HCT116 (cell line): ENCODE measurements around the gene PDZRN4. TPM values are rescaled to one million over a fixed set of nuclear protein-coding genes. Genes with fewer than 3 reads are reported as not detected.

ENCODE experiments used
- ATAC-seq: fragments of 200-7000 bp; cut with Tn5 transposase; 2 replicates; pipeline ENCODE4 v1.9.1; 2020; ENCODE audit warnings: mild to moderate bottlenecking, moderate library complexity
- BruUV-seq: library from RNA; stranded (reverse); fragments of 400-500 nt; replicated peaks from 2 replicates; lab custom pipeline; 2021; lab: Mats Ljungman, UMichigan
- CTCF ChIA-PET: fragments of 300-600 bp; sonication (Branson Sonifier 250); formaldehyde crosslinking; loops from one replicate; lab custom pipeline; 2021; ENCODE audit warnings: antibody characterized with exemption; lab: Charles Lee
- POLR2A ChIA-PET: fragments of 300-600, 350-600 bp; sonication (Branson Sonifier 250); formaldehyde crosslinking; loops from one replicate; lab custom pipeline; 2021; ENCODE audit warnings: antibody characterized with exemption; lab: Charles Lee
- RAD21 ChIA-PET, 2 experiments: fragments of 300-600 bp; sonication (Branson Sonifier 250); formaldehyde crosslinking; loops; one replicate each; lab custom pipeline; 2023; ENCODE audit warnings: low total read pairs in 2 of 2; ENCODE audit not compliant: uncharacterized antibody in 2 of 2, unreplicated experiment in 2 of 2, low non-redundant PET in 1 of 2; lab: Charles Lee
- DNase-seq: peaks from one replicate; pipeline ENCODE4 v3.0.0-alpha.2; 2010; ENCODE audit warnings: low read depth, low spot score
- H2AFZ ChIP-seq: fragments of 200-600 bp; shearing (Covaris generic), sonication (generic); 2 replicates; pipeline ENCODE4 v1.6.1; 2017; ENCODE audit warnings: low read depth, mixed run types, mixed read lengths, antibody characterized with exemption, low read length; ENCODE audit not compliant: poor library complexity, severe bottlenecking
- H3K27ac ChIP-seq: 2 replicates; pipeline ENCODE4 v1.5.1; 2012; ENCODE audit warnings: low read depth, low read length
- H3K27me3 ChIP-seq: fragments of 200-600 bp; sonication (generic); 2 replicates; pipeline ENCODE4 v1.6.1; 2016; ENCODE audit warnings: mixed run types, low read length, mixed read lengths; ENCODE audit not compliant: insufficient read depth
- H3K36me3 ChIP-seq, 2 experiments: fragments of 200-500 bp in 1 of 2; fragments of 200-600 bp in 1 of 2; sonication (Bioruptor generic) in 1 of 2; sonication (generic) in 1 of 2; 2 replicates each; pipeline versions ENCODE4 v1.5.1 to v1.6.1; 2014 to 2016; ENCODE audit warnings: low read length in 2 of 2, inconsistent platforms in 1 of 2, mixed read lengths in 1 of 2, mixed run types in 1 of 2; ENCODE audit not compliant: insufficient read depth in 2 of 2, control insufficient read depth in 1 of 2
- H3K4me1 ChIP-seq, 2 experiments: fragments of 200-600 bp in 1 of 2; sonication (generic) in 1 of 2; 2 replicates each; pipeline versions ENCODE4 v1.5.1 to v1.6.1; 2012 to 2017; ENCODE audit warnings: low read length in 2 of 2, inconsistent platforms in 1 of 2, mild to moderate bottlenecking in 1 of 2, mixed read lengths in 1 of 2, mixed run types in 1 of 2, moderate library complexity in 1 of 2; ENCODE audit not compliant: insufficient read depth in 2 of 2, control insufficient read depth in 1 of 2
- H3K4me2 ChIP-seq: fragments of 200-600 bp; sonication (generic); 2 replicates; pipeline ENCODE4 v1.6.1; 2017; ENCODE audit warnings: mixed run types, low read length, mixed read lengths
- H3K4me3 ChIP-seq, 2 experiments: fragments of 200-600 bp in 1 of 2; sonication (generic) in 1 of 2; replicated peaks in 1 of 2; 2 replicates each; pipeline ENCODE4 v1.5.1; 2011 to 2016; ENCODE audit warnings: low read length in 2 of 2, control low read depth in 1 of 2, low read depth in 1 of 2, mild to moderate bottlenecking in 1 of 2, mixed read lengths in 1 of 2, mixed run types in 1 of 2
- H3K79me2 ChIP-seq: fragments of 200-600 bp; sonication (generic); 2 replicates; pipeline ENCODE4 v1.6.1; 2017; ENCODE audit warnings: mild to moderate bottlenecking, mixed run types, low read length, moderate library complexity, mixed read lengths; ENCODE audit not compliant: insufficient read depth
- H3K9ac ChIP-seq: fragments of 200-600 bp; sonication (generic); 2 replicates; pipeline ENCODE4 v1.6.1; 2016; ENCODE audit warnings: low read length, mixed read lengths
- H3K9me2 ChIP-seq: fragments of 200-600 bp; sonication (generic), shearing (Covaris generic); 2 replicates; pipeline ENCODE4 v1.6.1; 2017; ENCODE audit warnings: mixed run types, mild to moderate bottlenecking, moderate library complexity; ENCODE audit not compliant: insufficient read depth
- H3K9me3 ChIP-seq, 2 experiments: fragments of 200-500 bp in 1 of 2; fragments of 200-600 bp in 1 of 2; sonication (Bioruptor generic) in 1 of 2; sonication (generic) in 1 of 2; 2 replicates each; pipeline ENCODE4 v1.6.1; 2014 to 2017; ENCODE audit warnings: low read length in 2 of 2, mixed read lengths in 2 of 2, inconsistent platforms in 1 of 2, low read depth in 1 of 2, mild to moderate bottlenecking in 1 of 2, mixed run types in 1 of 2, moderate library complexity in 1 of 2; ENCODE audit not compliant: control insufficient read depth in 1 of 2, insufficient read depth in 1 of 2
- H4K20me1 ChIP-seq: fragments of 200-600 bp; sonication (generic), shearing (Covaris generic); 2 replicates; pipeline ENCODE4 v1.6.1; 2017; ENCODE audit warnings: mixed run types, mild to moderate bottlenecking, moderate library complexity; ENCODE audit not compliant: insufficient read depth
- CBX3 ChIP-seq: IDR thresholded peaks from 2 replicates; pipeline ENCODE4 v1.6.1; 2012; ENCODE audit warnings: low read depth
- CEBPB ChIP-seq: IDR thresholded peaks from 2 replicates; pipeline ENCODE4 v1.6.1; 2012; ENCODE audit warnings: low read depth
- EZH2 ChIP-seq: fragments of 200-600 bp; sonication (generic); IDR thresholded peaks from 2 replicates; pipeline ENCODE4 v1.6.1; 2017; ENCODE audit warnings: antibody characterized with exemption, mixed run types
- EZH2phosphoT487 ChIP-seq: fragments of 200-600 bp; IDR thresholded peaks from 2 replicates; pipeline ENCODE4 v1.6.1; 2018; ENCODE audit warnings: antibody characterized with exemption, borderline replicate concordance
- FOSL1 ChIP-seq: IDR thresholded peaks from 2 replicates; pipeline ENCODE4 v1.6.1; 2012; ENCODE audit warnings: low read depth
- RAD21 ChIP-seq: IDR thresholded peaks from 2 replicates; pipeline ENCODE4 v1.6.1; 2012; ENCODE audit warnings: low read depth, mild to moderate bottlenecking
- SRF ChIP-seq: IDR thresholded peaks from 2 replicates; pipeline ENCODE4 v1.6.1; 2012; ENCODE audit warnings: low read depth
- YY1 ChIP-seq: IDR thresholded peaks from 2 replicates; pipeline ENCODE4 v1.6.1; 2011; ENCODE audit warnings: low read length, low read depth, moderate library complexity, mild to moderate bottlenecking; ENCODE audit not compliant: insufficient replicate concordance; ENCODE audit errors: extremely low read depth
- ZFX ChIP-seq: fragments of 450-650 bp; IDR thresholded peaks from 2 replicates; pipeline ENCODE4 v1.6.1; 2017
- intact Hi-C: fragments of 100-400 bp; cut with micrococcal nuclease; formaldehyde crosslinking; loops from 2 replicates; pipeline ENCODE4 v1.10.0; 2022
- total RNA-seq: library from RNA; stranded (reverse); gene quantifications from one replicate; pipeline ENCODE4 v1.2.1, GENCODE V29; 2021; ENCODE audit not compliant: unreplicated experiment

The PDZRN4 gene
- total RNA-seq, 1 experiment from 2014 or later = not detected

DNA sequence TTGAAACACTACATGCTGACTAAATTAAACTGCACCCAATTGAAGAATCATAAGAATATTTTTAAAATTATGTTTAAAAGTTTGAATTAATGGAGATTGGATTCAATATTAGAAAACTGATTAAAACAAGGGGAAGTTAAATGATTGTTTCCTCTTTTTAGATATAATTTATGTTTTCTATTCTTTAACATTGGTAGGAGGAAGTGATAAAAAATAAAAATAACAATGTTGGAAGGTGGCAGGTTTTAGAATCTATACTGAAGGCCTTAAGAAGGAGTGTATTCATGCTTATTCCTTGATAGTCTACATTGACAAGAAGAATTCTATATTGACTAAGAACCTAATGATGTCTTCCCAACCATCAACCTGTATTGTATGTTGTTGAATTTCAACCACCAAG is 168.1 kb downstream of the PDZRN4 start:
- RAD21 ChIA-PET = no interaction called here
- Histone ChIP-seq H3K27me3 (no peaks in the 10 kb centered on the region), H3K4me2 (no peak overlapping the region), H3K27ac (no peak overlapping the region), H4K20me1 (no peaks in the 10 kb centered on the region), H3K9me2 (no peaks in the 10 kb centered on the region), H3K79me2 (no peaks in the 10 kb centered on the region), H3K4me1 (no peaks in the 10 kb centered on the region), H2AFZ (no peak overlapping the region), H3K9ac (no peak overlapping the region), H3K36me3 (no peaks in the 10 kb centered on the region), H3K4me3 (no peak overlapping the region), H3K9me3 (peaks cover 0 to 3% of the 10 kb centered on the region in 2 experiments; a peak in 1 of 4 replicates)
- TF ChIP-seq SRF = no peak
- no peak for TF ChIP-seq ZFX
- no peak for TF ChIP-seq EZH2
- TF ChIP-seq FOSL1 = no peak
- no TSS peak for BruUV-seq
- CTCF ChIA-PET = no interaction called here
- intact Hi-C loops = no loop called here
- no peak for DNase-seq
- POLR2A ChIA-PET = no interaction called here
- ATAC-seq = no peak

DNA sequence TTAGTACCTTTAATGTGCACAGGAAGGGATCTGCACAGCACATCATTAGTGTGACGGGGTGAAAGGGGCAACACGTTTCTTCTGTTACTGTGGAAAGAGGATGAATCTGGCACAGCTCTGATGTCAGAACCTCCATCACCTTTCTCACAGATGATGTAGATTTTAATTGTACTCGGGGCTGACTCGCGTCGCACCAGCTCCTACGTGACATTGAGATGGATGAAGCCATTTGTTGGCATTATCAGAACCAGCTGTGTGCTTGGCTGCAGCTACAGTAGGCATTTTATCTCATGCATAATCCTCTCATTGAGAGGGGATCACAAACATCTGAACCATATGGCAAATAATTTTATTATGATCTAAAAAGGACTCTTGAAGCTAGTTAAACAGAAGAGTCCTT is 173.6 kb downstream of the PDZRN4 start:
- no peak for TF ChIP-seq FOSL1
- no peak for TF ChIP-seq SRF
- no peak for TF ChIP-seq RAD21
- TF ChIP-seq YY1 = no peak
- no peak for TF ChIP-seq EZH2
- TF ChIP-seq CBX3 = no peak
- no peak for TF ChIP-seq CEBPB
- TF ChIP-seq EZH2phosphoT487 = no peak
- no peaks in the 10 kb centered on the region for H4K20me1 ChIP-seq

More for the DNA sequence above, 173.6 kb downstream of the PDZRN4 start:
- no peak overlapping the region for H3K9ac ChIP-seq
- ATAC-seq (no peak), DNase-seq (no peak)
- ChIA-PET RAD21 (no interaction called here), CTCF (no interaction called here), POLR2A (no interaction called here)
- no peaks in the 10 kb centered on the region for H3K4me1 ChIP-seq
- H3K27ac ChIP-seq = no peak overlapping the region
- no peak overlapping the region for H2AFZ ChIP-seq
- no peaks in the 10 kb centered on the region for H3K9me3 ChIP-seq
- H3K36me3 ChIP-seq = no peaks in the 10 kb centered on the region
- no peaks in the 10 kb centered on the region for H3K79me2 ChIP-seq
- H3K9me2 ChIP-seq = no peaks in the 10 kb centered on the region
- H3K4me2 ChIP-seq = no peak overlapping the region
- no peaks in the 10 kb centered on the region for H3K27me3 ChIP-seq
- no TSS peak for BruUV-seq
- intact Hi-C loops = no loop called here
- no peak overlapping the region for H3K4me3 ChIP-seq
